ENCODE measurements around the gene TTC28.

DNA sequence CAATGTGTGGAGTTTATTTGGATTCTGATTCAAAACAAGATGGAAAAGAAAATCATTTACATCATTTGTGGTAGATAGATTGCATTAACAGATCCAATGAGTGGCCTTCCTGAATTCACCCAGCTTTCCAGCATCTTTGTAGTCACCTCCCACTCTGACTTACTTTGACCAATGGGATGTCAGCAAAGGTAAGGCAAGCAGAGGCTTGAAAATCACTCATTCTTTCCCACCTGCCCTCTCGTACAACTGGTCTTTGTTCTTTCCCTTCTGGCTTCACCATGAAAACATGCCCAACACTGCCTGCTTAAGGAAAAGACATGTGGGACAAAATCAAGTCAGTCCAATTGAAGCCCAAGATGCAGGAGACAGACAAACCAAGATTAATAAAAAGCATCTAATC is 202.1 kb downstream of the TTC28 start:
- no peak for TF ChIP-seq EZH2 (IDR thresholded peaks at IDR 0.05; ENCODE audit: borderline replicate concordance, low read depth, low read length, severe bottlenecking)
- TF ChIP-seq, protein P1, sequence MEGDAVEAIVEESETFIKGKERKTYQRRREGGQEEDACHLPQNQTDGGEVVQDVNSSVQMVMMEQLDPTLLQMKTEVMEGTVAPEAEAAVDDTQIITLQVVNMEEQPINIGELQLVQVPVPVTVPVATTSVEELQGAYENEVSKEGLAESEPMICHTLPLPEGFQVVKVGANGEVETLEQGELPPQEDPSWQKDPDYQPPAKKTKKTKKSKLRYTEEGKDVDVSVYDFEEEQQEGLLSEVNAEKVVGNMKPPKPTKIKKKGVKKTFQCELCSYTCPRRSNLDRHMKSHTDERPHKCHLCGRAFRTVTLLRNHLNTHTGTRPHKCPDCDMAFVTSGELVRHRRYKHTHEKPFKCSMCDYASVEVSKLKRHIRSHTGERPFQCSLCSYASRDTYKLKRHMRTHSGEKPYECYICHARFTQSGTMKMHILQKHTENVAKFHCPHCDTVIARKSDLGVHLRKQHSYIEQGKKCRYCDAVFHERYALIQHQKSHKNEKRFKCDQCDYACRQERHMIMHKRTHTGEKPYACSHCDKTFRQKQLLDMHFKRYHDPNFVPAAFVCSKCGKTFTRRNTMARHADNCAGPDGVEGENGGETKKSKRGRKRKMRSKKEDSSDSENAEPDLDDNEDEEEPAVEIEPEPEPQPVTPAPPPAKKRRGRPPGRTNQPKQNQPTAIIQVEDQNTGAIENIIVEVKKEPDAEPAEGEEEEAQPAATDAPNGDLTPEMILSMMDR (IDR thresholded peaks at IDR 0.05; ENCODE audit: extremely low read depth in 1 of 2, insufficient read depth in 1 of 2, low read depth in 1 of 2, low read length in 2 of 2), result no peak
- no peak for TF ChIP-seq POLR2AphosphoS5 (IDR thresholded peaks at IDR 0.05; ENCODE audit: insufficient read depth, low read depth, low read length)
- no peak for TF ChIP-seq POLR2A (IDR thresholded peaks at IDR 0.05; ENCODE audit: low read depth, low read length)
- TF ChIP-seq, protein P2, sequence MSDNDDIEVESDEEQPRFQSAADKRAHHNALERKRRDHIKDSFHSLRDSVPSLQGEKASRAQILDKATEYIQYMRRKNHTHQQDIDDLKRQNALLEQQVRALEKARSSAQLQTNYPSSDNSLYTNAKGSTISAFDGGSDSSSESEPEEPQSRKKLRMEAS (IDR thresholded peaks at IDR 0.05; ENCODE audit: insufficient read depth, insufficient read length), result no peak
- no peak for TF ChIP-seq FOS (IDR thresholded peaks at IDR 0.05; ENCODE audit: borderline replicate concordance, insufficient read depth, low read length)
- no peak for TF ChIP-seq JUN (IDR thresholded peaks at IDR 0.05; ENCODE audit: borderline replicate concordance, insufficient read depth, insufficient read length, low read depth)
- no peak for TF ChIP-seq GATA2 (IDR thresholded peaks at IDR 0.05; ENCODE audit: insufficient read depth, insufficient read length, low read depth, low read length)

All from endothelial cell of umbilical vein (primary cell).